GM18873 (cell line): ENCODE data around the gene PTGFRN.
"Not testable (repeated sequence)": the region's sequence is repeated elsewhere in the genome, so short reads cannot be mapped to it uniquely, and the experiment has no call there.

ENCODE experiments used
- ATAC-seq: cut with Tn5 transposase; IDR thresholded peaks from one replicate; pipeline ENCODE4 v1.9.1; 2021; ENCODE audit warnings: mild to moderate bottlenecking, moderate library complexity, moderate number of reproducible peaks; ENCODE audit not compliant: unreplicated experiment, low FRiP score

Gene PTGFRN

DNA sequence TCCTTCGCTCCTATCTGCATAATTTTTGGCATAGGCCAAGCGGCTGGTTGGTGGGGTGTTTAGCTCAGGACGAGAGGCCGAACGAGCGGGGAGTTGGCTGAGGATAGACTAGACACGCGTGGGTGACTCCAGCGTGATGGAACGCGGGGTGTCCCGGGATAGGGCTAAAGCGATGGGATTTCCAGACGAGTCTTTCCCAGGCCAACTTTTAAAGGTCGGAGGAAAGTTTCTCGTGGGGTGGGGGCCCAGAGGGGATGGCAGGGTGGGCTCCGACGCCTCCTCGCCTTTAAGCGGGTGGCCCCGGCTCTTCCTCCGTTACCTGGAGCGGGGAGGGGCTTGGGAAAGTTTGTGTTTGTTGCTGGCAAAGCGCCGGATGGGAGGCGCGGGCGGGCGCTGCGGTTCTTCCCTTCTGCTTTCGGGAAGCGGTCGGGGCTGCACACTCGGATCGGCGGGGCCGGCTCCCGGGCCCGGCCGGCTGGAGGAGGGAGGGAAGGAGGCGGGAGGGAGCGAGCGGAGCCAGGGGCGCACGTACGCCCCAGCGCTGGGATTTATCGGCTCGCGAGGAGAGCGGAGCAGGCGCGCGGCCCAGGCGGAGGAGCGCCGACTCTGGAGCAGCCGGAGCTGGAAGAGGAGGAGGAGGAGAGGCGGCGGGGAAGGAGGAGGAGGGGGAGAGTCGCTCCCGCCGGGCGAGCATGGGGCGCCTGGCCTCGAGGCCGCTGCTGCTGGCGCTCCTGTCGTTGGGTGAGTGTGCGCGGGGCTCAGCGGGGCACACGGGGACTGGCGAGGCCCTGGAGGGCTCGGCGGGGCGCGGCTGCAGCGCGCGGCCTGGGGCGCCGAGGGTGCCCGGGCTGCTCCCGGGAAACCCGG, at the start of gene PTGFRN:
PTGFRN (plus strand) TSS at position 405 of the 867 bp plus-strand sequence; CDS start at position 693, 288 bp downstream.
- ATAC-seq = no peak

DNA sequence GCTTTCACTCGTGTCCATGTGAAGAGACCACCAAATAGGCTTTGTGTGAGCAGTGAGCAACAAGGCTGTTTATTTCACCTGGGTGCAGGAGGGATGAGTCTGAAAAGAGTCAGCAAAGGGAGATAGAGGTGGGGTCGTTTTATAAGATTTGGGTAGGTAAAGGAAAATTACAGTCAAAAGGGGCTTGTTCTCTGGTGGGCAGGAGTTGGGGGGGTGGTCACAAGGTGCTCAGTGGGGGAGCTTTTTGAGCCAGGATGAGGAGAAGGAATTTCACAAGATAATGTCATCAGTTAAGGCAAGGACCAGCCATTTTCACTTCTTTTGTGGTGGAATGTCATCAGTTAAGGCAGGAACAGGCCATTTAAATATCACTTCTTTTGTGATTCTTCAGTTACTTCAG, 49.5 kb upstream of the PTGFRN start:
- ATAC-seq = not testable (repeated sequence)

DNA sequence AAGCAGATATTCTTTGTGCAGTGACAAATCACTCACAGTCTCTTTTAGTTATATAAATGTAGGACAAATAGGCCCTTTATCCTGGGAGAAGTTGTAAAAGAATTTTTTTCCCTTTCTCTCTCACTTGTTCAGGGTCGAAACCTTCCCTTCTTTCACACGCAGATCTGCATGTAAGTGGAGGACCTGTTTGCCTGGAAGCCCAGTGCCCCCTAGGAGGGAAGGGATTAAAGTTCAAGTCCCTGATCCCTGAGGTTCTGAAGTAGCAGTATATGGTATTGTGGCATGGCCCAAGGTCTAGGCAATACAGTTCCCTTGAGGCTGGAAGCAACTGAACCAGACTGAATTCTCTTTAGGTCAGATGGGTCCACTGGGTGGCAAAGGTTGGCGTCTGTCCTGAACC, 48.6 kb upstream of the PTGFRN start:
- no peak for ATAC-seq

DNA sequence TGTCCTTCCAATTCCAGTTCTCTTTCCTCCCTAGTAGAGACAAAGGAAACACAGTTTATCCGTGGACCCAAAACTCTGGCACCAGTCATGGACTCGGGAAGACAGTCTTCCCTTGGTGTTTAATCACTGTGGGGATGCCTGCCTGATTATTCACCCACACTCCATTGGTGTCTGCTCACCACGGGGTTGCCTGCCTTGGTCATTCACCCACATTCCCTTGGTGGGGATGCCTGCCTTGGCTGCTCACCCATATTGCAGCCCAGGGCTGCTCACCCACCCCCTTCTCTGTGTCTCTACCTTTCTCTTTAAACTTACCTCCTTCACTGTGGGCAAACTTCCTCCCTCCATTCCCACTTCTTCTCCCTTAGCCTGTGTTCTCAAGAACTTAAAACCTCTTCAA, 46.7 kb upstream of the PTGFRN start:
- ATAC-seq = not testable (repeated sequence)

DNA sequence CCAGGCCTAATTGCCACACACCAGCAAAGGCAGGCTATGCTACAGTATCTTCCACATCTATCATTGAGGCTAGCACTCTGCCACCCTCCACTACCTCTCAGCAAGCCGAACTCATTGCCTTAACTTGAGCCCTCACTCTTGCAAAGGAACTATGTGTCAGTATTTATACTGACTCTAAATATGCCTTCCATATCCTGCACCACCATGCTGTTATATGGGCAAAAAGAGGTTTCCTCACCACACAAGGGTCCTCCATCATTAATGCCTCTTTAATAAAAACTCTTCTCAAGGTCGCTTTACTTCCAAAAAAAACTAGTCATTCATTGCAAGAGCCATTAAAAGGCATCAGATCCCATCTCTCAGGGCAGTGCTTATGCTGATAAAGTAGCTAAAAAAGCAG, 43.2 kb upstream of the PTGFRN start:
- ATAC-seq = not testable (repeated sequence)

DNA sequence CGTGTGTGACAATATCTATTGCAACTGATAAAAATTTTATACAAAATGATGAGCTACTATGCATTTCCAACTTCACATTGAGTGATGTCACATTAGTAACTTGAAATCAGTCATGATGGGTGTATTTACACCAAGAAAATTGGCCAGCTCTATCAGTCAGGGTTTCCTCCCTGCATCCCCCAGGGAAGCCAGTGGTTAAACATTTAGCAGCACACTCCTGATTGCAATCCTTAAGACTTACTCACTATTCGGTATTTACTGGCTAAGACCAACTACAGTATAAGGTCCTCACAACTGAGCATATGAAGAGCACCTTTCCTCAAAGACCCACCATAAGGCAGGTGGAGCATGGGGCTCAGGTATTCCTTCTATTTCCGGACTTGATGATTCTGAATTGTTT, 41.3 kb upstream of the PTGFRN start:
- no peak for ATAC-seq

DNA sequence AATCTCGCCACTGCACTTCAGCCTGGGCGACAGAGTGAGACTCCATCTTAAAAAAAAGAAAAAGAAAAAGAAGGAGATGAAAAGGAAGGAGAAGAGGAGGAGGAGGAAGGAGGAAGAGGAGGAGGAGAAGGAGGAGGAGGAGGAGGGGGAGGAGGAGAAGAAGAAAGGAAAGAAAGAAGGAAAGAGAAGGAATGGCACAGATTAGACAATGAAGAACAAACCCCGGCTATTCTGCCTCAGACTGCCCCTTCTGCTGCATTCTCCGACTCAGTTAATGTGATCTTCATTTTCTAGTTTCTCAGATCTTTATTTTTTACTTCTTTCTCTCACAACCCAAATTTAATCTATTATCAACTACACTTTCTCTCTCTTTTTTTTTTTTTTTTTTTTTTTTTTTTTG, 40.1 kb upstream of the PTGFRN start:
- no peak for ATAC-seq

DNA sequence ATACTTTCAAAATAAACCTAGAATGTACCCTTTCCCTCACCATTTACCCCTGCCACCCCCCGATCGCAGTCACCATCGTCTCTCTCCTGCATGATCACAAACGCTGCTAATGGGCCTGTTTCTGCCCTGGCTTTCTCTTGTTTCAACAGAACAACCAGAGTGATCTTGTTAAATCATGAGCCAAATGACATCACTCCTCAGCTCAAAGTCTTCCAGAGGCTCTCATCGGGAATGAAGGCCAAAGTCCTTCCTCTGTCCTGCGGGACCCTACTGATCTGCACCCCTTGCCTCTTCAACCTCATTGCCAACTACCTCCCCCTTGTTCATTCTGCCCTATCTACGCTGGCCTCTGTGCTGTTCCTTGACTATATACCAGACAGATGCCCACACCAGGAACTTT, 39.4 kb upstream of the PTGFRN start:
- no peak for ATAC-seq

DNA sequence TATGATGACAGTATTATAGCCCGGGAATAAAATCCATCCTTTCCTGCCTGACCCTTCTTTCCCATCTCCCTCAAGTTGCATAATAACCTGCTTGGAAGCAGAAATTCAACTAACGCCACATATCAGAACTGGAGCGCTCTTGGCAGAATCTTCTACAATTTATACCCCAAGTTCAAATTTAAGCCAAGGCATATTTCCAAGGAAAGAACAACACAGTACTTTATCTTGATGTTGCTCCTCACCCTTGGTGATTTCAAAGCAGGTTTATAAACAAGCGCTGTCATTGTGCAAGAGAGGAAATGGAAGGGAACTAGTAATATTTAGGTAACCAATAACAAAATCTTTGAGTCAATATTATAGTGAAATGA, 38.0 kb upstream of the PTGFRN start:
- ATAC-seq = no peak

DNA sequence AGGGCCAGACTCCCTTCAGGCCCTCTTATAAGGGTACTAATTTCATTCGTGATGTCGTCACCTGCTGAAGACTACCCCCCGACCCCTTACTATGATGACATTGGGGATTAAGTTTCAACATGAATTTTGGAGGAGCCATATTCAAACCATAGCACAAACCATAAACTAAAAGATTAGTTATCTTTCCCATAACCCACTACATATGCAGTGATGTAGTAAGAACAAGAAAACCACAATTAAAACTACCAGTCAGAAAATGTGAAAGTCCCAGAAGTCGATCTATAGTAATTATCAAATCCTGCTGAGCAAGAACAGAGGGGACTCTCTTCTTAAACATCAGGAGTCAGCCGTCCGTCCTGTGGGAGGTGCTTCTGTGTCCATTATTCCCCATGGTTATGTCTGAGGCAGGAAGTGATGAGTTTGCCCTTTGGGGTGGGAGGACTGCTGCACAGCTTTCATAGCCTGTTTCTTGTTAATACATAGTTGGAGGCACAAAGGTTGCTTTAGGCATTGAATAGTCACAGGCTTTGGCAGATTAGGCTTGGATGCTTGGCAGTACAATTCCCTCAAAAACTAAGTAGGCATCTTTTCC, 35.9 kb upstream of the PTGFRN start:
- no peak for ATAC-seq

DNA sequence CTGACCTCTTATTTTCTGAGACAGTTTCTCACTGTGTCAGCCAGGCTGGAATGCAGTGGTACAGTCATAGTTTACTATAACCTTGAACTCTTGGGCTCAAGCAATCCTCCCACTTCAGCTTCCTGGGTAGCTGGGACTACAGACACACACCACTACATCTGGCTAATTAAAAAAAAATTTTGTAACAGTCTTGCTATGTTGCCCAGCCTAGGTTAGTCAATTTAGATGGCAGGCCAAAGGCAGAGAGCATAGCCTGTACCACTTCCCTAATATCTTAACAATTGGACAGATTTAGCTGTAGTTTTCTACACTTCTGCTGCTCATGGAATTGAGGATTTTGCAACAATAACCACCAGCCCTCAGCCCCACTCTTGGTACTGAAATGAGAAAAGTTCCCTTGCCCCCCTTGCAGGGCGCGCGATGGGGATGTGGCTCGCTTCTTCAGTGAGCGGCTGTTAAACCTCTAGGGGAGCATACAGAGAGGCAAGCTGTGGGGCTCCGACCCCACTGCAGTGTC, 34.9 kb upstream of the PTGFRN start:
- ATAC-seq = no peak

DNA sequence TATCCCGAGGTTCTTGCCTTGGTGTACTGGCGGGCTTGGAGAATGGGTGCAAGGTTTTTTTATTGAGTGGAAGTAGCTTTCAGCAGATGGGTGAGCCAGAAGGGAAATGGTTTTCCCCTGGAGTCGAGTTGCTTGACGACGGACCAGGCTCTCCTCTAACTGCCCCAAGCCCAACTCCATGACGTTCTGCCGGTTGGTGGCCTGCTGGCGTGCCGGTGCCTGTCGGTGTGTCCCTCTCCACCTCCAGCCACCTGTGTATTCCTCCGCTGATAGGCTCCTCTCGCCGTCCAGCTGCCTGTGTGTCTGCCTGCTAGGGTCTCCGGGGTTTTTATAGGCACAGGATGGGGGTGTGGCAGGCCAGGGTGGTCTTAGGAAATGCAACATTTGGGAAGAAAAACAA, 34.3 kb upstream of the PTGFRN start:
- no peak for ATAC-seq

DNA sequence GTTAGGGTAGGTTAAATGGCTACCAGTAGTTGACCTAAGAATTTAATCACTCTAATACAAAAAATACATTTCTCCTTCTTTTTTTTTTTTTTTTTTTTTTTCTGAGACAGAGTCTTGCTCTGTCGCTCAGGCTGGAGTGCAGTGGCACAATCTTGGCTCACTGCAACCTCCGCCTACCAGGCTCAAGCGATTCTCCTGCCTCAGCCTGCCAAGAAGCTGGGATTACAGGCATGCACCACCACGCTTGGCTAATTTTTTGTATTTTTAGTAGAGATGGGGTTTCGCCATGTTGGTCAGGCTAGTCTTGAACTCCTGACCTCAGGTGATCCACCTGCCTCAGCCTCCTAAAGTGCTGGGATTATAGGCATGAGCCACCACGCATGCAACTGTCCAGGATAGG, 33.8 kb upstream of the PTGFRN start:
- ATAC-seq = not testable (repeated sequence)

DNA sequence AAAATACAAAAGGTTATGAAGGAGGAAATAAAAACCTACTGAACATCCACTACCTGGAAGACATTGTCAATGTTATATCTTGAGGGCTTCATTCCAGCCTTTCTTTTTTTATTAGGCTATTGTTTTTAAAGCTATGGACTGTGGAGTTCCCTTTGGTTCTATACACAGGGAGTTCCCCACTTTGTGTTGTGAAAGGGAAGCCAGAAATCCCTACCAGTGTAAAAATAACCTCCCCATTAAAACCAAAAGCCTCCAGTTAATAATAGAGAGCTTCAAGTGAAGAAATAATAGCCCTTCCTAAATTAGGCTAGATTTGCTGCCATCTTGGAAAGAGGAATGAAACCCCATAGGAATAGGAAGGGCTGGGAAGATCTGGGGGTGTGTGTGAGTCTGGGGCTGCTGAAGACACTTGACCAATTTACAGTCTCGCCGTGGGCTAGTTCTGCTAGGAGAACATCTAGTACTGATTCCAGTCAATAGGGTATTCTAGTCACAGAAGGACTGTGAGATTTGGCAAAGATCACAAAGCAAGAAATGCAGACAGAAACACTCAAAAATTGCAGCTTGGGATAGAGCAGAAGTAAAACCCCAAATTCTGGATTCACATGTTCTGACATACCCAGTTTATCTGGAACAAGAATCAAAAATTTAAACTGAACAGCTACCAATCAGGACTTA, 32.4 kb upstream of the PTGFRN start:
- no peak for ATAC-seq

DNA sequence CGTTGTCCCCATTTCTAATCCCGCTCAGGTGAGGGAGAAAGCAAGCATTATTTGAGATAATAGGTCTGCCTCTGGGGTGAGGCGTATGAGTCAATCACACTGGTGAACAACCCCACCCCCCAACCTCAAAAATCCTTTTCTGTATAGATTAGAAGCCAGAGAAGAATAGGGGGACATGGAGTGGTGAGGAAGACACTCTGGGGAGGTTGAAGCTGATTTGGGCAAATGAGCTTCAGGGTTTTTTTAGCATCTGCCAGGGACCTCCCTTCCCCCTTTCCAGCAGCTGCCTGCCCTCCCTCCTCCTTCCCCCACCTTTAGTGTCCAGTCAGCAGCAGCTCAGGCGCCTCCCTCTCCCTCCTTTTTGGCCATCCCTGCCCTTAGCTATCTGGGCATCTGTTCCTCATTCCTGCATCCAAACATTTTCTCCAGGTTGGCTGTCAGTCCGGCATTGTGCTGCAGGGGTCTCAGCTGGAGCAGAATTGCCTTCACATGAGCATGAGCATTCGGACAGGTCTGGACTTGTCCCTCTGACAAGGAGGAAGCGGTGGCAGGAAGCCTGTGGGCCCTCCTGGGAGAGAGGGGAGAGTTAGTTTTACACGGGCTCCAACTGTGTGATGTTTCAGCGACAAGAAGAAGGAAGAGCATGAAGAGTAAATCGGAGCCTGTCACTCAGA, 30.8 kb upstream of the PTGFRN start:
- no peak for ATAC-seq

DNA sequence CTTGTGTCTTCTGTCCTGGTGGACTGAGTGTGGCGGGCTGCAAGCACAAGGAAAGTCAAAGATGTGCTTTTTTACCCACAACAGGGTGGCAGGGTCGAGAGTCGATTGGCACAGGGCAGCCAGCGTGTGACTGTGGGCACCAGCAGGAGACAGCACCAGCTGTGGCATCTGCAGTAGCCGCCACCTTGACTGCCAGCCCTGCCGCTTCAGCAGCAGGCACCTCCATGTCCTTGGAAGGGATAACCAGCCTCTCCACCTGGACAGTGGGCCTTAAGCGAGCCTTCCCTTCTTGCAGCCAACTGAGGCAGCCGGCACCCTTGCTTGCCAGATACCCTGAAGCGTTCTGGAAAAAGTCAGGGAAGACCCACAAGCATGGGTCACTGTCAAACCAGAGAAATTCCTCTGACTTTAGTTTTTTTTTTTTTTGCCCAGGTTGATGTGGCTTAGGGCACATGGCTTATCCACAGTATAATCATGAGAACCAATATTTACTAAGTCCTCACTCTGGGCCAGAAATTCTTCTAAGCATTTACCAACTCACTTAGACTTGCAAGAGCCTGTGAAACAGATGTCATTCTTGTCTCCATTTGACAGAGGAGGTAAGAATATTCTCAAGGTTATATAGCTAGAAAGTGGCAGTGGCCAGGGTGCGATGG, 30.1 kb upstream of the PTGFRN start:
- no peak for ATAC-seq

DNA sequence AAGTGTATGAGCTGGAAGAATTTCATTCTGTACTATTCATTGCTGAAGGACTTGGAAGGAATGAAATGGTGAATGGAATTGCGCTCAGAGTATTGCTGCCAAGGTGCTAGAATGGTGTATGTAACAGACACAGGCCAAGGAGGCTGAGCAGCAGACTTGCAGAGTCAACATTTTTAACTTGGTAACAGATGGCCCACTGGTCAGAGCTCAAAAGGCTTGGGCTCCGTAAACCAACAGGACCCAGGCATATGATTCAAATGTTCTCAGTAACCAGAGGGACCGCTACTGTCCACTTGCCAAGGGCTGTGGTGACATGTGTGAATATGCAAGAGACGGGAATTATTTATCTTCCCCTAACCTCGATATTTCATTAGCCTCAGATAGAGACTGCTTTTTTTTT, 28.8 kb upstream of the PTGFRN start:
- no peak for ATAC-seq

DNA sequence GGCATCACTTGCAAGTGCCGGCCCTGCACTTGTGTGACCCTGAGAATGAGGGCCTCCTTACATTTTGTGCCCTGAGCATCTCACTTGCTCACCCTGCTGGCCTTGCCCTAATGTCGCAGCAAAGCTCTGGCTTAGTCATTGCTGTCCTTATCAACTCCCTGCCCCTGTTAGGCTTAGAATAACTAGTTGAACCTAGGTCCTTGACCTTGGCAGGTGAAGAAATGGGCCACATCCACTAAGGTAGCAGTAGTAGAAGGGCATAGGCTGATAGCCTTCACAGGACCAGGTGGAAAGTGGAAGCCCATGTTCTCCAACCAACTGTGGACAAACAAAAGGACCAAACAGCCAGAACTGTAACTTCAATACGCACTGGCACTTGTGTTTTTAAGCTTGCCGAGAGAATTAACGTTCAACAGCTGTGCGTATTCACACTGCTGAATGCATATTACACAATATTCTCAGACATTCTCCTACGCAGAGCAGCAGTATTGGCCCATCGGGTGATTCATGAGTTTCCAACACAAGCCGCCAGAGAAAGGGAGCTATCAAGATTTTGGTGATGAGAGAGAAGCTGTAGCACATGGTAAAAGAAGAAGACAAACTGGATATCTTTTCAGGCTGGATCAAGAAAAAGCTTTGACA, 27.7 kb upstream of the PTGFRN start:
- ATAC-seq = no peak

DNA sequence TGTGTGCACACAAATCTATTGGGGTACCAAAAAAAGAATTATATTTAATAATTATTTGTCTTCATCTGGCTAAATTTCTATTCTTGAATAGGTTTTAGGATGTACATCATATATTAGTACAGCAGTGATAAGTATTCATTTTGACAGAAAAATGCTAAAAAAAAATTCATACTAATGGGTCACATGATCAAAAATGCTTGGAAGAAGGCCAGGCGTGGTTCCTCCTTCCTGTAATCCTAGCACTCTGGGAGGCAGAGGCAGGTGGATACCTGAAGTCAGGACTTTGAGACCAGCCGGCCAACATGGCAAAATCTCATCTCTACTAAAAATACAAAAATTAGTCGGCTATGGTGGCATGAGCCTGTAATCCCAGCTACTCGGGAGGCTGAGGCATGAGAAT, 26.9 kb upstream of the PTGFRN start:
- no peak for ATAC-seq
